HG03520 (cell line): Measurements from ENCODE around the gene TMEM178B.

Experiments used
- ATAC-seq: cut with Tn5 transposase; IDR thresholded peaks from one replicate; pipeline ENCODE4 v1.9.1; 2021; ENCODE audit warnings: mild to moderate bottlenecking, moderate library complexity; ENCODE audit not compliant: unreplicated experiment

The TMEM178B gene

GRCh38 chr7:141511676-141512396 is 438.0 kb downstream of the TMEM178B start:
- ATAC-seq: no peak

DNA sequence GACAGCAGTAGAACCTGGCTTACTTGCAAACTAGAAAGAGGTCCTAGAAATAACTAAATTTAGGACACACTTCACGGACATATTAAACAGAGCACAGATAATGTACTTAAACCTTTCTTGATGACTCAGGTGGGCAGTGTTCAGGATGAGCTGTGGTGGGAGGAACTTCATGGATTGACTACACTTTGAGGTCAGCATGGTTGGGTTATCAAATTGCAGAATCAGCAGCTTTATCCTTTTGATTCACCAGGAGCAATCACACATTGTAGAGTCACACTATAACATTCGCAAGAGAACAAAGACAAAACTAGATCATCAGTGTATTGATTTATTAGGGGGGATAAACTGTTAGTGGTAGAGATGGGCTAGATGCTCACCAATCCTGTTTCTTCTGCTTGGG is 438.7 kb downstream of the TMEM178B start:
- ATAC-seq: no peak

DNA sequence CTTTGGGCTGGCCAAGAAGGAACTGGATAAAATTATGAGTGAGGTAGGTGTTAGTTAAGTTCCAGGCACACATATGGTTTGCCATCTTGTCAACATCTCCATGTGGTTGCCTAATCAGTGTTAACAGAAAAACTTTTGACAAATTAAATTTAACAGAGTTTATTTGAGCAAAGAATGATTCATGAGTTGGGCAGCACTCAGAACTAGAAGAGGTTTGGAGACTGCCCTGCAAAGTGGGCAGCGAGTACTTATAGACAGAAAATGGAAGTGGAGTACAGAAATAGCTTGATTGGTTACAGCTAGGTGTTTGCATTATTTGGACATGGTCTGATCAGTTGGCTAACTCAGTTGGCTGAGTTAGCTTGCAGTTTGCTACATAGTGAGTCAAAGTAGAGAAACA is 439.9 kb downstream of the TMEM178B start:
- no peak for ATAC-seq

DNA sequence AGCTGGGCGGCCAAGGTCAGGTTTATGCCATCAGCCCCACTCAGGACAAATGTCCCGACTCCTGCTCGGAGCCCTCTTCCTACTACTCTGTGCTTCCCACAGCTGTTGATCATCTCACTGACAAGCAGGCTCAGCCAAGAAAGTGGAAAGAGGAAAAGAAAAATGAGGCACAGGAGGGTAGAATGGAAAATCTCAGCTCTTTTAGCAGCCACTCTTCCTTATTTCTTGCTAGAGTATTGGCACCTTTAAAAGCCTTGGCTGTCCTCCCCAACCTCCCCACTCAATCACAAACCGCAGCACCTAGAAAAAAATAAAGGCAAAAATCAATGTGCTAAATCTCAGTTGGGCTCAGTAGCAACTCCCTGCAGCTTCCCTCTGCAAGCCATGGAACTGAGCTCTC is 442.1 kb downstream of the TMEM178B start:
- ATAC-seq: no peak

DNA sequence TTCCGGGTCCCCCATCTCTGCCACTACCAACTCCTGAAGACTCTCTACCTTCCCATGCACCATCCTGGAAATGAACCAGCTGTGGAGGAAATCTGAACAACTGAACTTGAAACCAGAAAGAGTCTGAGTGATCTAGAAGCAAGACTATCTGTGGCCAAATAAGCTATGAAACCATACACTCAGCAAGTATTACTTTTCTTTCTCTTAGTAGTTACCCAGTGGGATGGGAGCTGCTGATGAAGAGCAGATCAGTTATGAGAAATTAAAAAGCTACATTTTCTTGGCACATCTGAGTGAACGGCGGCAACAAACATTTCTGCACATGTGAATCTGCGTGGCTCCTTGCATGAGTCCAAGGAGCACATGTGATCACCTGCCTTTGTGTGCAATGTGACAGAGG is 445.8 kb downstream of the TMEM178B start:
- ATAC-seq: no peak

DNA sequence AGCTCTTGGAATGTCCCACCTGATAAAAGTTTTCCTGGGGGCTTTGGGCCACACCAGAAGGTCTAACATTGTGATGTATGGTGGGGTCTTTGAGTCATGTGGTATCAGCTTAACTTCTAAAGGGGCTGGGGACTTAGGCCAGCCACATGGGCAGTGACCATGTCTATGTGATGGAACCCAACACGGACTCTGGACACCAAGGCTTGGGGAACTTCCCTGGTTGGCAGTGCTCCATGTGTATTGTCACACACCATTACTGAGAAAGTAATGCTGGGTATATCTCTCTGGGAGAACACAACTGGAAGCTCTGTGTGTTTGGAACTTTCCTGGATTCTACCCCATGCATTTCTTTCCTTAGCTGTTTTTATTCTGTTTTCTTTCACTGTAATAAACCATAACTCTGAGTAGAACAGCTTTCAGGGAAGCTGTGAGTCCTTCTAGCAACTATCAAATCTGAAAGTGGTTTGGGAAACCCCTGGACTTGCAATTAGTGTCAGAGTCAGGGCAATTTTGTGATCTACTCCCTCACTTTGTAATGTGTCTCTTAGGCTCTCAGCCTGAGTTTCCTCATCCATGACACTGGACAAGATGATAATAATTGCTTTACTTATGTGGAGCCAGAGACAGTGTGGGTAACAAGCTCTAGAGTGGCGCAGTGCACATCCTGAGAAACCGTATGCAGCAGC is 448.9 kb downstream of the TMEM178B start:
- ATAC-seq: no peak

- no peak for ATAC-seq
Observed at GRCh38 chr7:141525973-141526514, 452.2 kb downstream of the TMEM178B start.

DNA sequence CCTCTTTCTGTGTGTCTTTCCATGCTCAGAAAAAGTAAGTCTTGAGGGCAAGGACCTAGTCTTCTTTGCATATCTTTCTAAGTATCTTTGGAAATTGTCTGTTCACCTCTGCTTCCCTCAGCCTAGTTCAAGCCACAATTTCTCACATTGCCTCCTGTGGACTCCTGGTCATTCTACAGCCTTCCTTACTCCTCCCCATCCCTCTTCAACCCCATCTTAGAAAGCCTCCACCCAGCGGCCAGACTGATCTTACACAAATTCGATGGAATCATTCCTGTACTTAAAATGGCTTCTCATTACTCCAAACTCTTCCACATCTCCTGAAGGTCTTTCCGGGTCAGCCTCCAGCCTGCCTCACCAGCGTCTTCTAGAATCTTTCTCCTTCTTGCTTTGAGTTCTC is 453.2 kb downstream of the TMEM178B start:
- no peak for ATAC-seq

DNA sequence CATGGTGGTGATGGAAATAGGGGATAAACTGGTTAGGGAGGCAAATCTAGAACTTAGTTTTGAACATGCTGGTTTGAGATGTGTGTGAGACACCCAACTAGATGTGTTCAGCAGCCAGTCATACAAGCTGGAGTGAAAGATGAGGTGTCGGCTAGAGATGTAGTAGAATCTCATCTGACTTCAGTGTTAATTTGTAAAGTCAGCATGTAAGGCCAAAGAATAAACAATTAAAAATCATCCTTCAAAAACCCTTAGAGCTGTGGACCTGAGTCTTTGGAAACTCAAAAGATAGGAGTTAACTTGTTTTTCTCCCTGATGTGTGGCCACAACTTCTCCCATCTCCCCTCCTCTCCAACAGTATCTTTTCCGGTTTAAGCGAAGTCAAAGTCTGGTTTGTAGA is 454.5 kb downstream of the TMEM178B start:
- ATAC-seq: no peak
